ENCODE measurements around the gene LDLRAD4.
A peak's percentile ranks its signal among the peaks of the same experiment; 100 is the strongest.

Gene LDLRAD4

DNA sequence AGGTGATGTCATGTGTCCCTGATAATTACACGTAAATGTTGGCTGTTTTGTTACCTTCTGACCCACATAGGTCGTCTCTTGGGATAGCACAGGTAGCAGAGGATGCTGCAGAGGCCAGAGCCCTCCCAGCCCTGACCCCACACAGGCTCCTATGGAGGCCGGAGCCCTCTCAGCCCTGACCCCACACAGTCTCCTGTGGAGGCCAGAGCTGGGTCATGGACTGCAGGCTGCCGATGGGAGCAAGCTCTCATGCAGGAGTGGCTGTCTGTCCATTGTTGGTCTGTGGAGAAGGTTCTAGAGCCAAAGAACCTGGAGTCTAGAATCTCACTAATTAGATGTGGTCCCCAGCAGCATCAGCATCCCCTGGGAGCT lies 155.5 kb downstream of the LDLRAD4 start:
- no peak overlapping the region for H3K4me3 ChIP-seq (ENCODE audit: low read length)
- TF ChIP-seq, protein P1, sequence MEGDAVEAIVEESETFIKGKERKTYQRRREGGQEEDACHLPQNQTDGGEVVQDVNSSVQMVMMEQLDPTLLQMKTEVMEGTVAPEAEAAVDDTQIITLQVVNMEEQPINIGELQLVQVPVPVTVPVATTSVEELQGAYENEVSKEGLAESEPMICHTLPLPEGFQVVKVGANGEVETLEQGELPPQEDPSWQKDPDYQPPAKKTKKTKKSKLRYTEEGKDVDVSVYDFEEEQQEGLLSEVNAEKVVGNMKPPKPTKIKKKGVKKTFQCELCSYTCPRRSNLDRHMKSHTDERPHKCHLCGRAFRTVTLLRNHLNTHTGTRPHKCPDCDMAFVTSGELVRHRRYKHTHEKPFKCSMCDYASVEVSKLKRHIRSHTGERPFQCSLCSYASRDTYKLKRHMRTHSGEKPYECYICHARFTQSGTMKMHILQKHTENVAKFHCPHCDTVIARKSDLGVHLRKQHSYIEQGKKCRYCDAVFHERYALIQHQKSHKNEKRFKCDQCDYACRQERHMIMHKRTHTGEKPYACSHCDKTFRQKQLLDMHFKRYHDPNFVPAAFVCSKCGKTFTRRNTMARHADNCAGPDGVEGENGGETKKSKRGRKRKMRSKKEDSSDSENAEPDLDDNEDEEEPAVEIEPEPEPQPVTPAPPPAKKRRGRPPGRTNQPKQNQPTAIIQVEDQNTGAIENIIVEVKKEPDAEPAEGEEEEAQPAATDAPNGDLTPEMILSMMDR (conservative IDR thresholded peaks at IDR 0.05; ENCODE audit: low read depth, low read length): no peak
- no peak for DNase-seq (ENCODE audit: low read depth)

DNA sequence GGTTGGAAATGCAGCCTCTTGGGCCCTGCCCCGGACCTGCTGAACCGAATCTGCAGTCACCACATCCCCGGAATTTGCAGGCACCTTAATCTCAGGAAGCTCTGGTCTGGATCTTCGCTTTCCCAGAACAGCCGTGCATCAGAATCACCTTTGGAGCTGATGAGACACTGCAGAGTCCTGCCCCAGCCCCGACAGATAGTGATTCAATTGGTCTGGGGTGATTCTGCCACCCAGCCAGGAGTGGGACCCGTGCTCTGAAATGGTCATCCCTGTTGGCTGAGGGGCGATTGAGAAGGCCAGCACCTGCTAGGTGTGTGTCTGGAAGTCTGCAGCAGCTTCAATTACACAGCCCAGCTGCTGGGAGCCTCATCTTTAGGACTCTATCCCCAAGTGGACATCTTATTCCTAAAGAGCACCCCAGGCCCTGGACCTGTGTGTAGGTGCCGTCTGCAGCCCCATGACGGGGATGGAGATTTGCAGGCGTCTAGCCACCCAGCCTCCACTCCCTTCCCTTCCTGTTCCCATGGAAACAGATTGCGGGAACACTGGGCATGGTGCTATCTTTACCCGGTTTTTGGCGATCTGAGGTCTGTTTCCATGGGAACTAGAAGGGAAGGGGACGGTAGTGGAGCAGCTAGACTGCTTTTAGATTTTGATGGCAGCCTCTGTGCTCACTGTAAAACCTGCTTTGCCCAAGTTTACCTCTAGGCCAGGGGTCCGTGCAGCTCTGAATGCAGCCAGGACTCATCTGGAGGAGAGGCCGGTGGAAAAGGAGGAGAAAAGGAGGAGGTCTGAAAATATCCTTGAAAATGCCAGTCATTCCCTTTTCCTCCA lies 156.1 kb downstream of the LDLRAD4 start:
- TF ChIP-seq, protein P1 (conservative IDR thresholded peaks at IDR 0.05; ENCODE audit: low read depth, low read length): no peak
- DNase-seq (ENCODE audit: low read depth): no peak
- no peak overlapping the region for H3K4me3 ChIP-seq (ENCODE audit: low read length)

DNA sequence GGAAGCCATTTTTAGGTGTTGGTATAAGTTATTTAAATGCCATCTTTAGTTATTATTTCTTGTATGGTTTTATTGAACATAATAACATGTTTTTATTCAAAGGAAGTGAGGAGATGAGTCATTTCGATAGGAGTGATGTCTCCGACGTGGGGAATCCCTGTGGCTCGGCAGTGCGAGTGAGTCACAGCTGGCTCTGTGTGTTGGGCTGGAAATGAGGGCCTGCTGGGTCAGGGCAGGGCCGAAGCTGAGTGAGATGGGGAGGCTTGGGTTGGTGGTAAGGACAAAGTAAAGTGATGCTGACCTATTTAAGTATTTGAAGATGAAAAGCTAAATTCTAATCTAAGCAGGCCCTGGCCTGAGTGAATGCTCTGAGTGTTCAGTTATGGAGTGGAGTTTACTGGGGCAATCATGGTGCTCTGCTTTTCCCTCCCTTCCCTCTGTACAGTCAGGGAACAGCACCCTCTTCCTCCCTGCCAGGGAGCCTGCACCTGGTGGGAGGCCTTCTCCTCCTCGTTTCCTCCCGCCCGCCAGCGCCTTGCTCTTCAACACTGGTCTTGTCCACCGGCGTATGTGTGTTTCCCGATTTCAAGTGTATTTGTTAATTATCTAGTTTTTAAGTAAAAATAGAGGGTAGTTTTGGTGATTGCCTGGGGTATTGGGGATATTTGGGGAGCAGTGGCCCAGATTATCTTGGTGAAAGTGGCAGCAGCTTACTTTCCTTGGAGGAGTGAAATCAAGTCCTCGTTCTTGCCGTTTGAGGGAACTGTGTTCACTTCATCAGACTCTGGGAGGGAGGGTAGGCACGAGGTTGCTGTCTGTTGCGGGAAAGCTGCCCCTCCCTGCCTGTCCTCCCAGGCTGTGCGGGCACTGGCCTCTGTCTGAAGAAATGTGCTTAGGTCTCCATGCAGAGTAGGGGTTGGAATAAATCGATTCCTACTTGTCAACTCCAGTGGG lies 157.0 kb downstream of the LDLRAD4 start:
- H3K4me3 ChIP-seq (ENCODE audit: low read length): no peak overlapping the region
- peak; percentile 63 for DNase-seq (ENCODE audit: low read depth)
- TF ChIP-seq, protein P1 (conservative IDR thresholded peaks at IDR 0.05; ENCODE audit: low read depth, low read length): peak; percentile 1

DNA sequence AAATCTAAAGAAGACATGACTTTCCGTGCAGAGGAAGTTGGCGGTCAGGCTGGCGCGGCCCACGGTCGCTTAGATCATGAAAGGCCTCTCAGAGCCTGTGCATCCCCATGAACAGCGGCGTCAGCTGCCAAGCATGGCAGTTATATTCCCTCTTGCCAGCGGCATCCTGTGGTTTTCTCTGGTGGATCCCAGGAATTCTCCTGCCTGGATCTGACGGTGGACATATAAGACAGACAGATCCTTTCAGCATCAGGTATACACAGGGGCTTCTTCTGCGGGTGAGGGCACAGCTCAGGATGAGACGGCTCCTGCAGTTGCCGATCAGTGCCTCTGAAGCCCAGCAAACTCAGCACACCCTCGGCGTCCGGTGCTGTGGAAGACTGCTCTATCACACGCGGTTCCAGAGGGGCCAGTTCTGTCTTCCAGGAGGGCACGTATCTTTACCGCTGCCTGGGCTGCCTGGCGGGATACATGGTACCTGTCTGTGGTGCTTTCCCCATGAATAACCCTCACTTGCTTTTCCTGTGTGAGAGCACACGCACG lies 157.8 kb downstream of the LDLRAD4 start:
- H3K4me3 ChIP-seq (ENCODE audit: low read length): no peak overlapping the region
- TF ChIP-seq, protein P1 (conservative IDR thresholded peaks at IDR 0.05; ENCODE audit: low read depth, low read length): no peak
- no peak for DNase-seq (ENCODE audit: low read depth)

DNA sequence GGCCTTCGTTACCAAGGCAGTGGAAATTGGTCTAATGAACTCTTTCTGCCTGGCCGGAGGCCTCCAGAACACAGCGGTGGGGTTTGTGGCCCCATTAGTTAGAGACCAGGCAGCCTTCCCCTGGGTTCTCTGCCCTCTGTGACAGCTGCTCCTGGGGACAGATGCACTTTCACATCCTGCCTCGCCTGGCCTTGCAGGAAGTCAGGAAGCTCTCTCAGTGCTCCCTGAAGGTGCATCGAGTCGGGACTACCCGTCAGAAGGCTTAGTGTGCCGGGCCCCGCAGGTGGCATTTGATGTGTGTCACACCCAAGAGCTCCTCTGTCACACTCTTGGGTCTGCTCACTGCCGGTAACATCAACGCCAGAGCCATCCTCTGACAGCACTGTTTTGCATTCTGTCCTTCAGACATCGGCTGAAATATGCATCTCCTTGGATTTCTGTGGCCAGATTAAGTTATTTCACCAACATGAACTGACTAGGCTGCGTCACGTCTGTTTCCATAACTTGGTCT lies 158.3 kb downstream of the LDLRAD4 start:
- TF ChIP-seq, protein P1 (conservative IDR thresholded peaks at IDR 0.05; ENCODE audit: low read depth, low read length): no peak
- no peak for DNase-seq (ENCODE audit: low read depth)
- H3K4me3 ChIP-seq (ENCODE audit: low read length): no peak overlapping the region

DNA sequence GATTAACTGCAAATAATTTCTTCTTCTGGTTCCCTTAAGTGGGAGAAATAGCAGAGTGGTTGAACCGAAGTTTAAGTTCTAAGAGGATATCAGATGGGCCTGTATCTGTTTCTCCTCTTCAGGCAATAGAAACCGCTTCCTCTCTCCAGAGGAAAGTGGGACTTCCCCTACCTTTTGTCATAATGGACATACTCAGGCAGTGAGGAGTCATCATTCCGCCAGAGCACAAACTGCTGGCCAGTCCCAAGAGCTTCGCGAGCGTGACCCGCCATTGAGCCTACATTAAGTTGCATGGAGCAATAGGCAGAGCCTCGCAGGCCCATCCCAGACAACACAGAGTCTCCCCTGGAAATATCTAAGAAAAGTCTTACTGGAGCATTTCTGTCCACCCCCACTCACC lies 158.9 kb downstream of the LDLRAD4 start:
- H3K4me3 ChIP-seq (ENCODE audit: low read length): no peak overlapping the region
- DNase-seq (ENCODE audit: low read depth): no peak
- TF ChIP-seq, protein P1 (conservative IDR thresholded peaks at IDR 0.05; ENCODE audit: low read depth, low read length): no peak

All from retinal pigment epithelial cell (primary cell).